Ascending aorta (tissue), 2 donors: Measurements from ENCODE around the gene ARHGEF1. TPM values are rescaled to one million over a fixed set of nuclear protein-coding genes. Genes with fewer than 3 reads are reported as not detected.

Experiments used
- DNase-seq, 2 donors: peaks; one replicate each; pipeline ENCODE4 v3.0.0-alpha.2; 2019; ENCODE audit warnings: low spot score in 2 of 2
- H3K27ac ChIP-seq, 2 donors: fragments of 200-600 bp; sonication (generic); one replicate each; pipeline ENCODE4 v1.5.1; 2016 to 2017; ENCODE audit warnings: mild to moderate bottlenecking in 1 of 2
- H3K27me3 ChIP-seq: fragments of 200-600 bp; sonication (generic); one replicate; pipeline ENCODE4 v1.5.1; 2017
- H3K36me3 ChIP-seq, 2 donors: fragments of 200-600 bp; sonication (generic); one replicate each; pipeline ENCODE4 v1.5.1; 2016
- H3K4me1 ChIP-seq, 2 donors: fragments of 200-600 bp; sonication (generic); one replicate each; pipeline ENCODE4 v1.5.1; 2016 to 2017; ENCODE audit warnings: mild to moderate bottlenecking in 1 of 2
- H3K4me3 ChIP-seq, 2 donors: fragments of 200-600 bp; sonication (generic); one replicate each; pipeline ENCODE4 v1.5.1; 2016 to 2017; ENCODE audit warnings: mild to moderate bottlenecking in 1 of 2
- H3K9me3 ChIP-seq, 2 donors: fragments of 200-600 bp; sonication (generic); one replicate each; pipeline ENCODE4 v1.5.1; 2016
- CTCF ChIP-seq, 3 experiments: fragments of 200-600 bp in 2 of 3; fragments of 450-650 bp in 1 of 3; sonication (generic) in 2 of 3; IDR thresholded peaks; one replicate each; pipeline ENCODE4 v1.5.1; 2016 to 2019; ENCODE audit warnings: antibody characterized with exemption in 3 of 3, mild to moderate bottlenecking in 1 of 3, moderate library complexity in 1 of 3
- intact Hi-C: fragments of 100-400 bp; cut with DNase I; formaldehyde crosslinking; loops from one replicate; pipeline ENCODE4 v1.15.1; 2023
- total RNA-seq: library from RNA; depleted of rRNA; stranded (reverse); fragments of >200 nt; gene quantifications from one replicate; pipeline ENCODE4 v1.1.0, GENCODE V29; 2016

The ARHGEF1 gene
- total RNA-seq, 1 donor from 2014 or later = 178 TPM

GRCh38 chr19:41859618-41860418 lies 23.2 kb upstream of the ARHGEF1 start, which contains the start of gene RPS19:
TSS of gene RPS19 (plus strand) at chr19:41860255. CDS start at chr19:41860775, 520 bp downstream.
- DNase-seq = peak; percentile 92 to 99
- peak within 1 kb of the TSS; percentile 92 to 95 for H3K27ac ChIP-seq
- TF ChIP-seq CTCF (IDR thresholded peaks at IDR 0.05) = peak; percentile 60 to 63 (median 60)
- no peaks in the 10 kb centered on the region for H3K27me3 ChIP-seq
- peaks cover 35 to 38% of the 10 kb centered on the region in 2 donors for H3K36me3 ChIP-seq
- peak within 1 kb of the TSS; percentile 83 to 99 for H3K4me3 ChIP-seq
- no peaks in the 10 kb centered on the region for H3K9me3 ChIP-seq
- peaks cover 23 to 27% of the 10 kb centered on the region in 2 donors for H3K4me1 ChIP-seq
- intact Hi-C loops = loop anchor here (1.0 to 10.0 kb wide), 4 partner anchors 24 to 545 kb away; partner anchors contain the start of gene ZNF574

GRCh38 chr19:41860419-41861115 lies 22.4 kb upstream of the ARHGEF1 start:
- no peak for TF ChIP-seq CTCF (IDR thresholded peaks at IDR 0.05)
- Histone ChIP-seq H3K4me3 (peak overlapping the region; percentile 83 to 99), H3K4me1 (peaks cover 25 to 27% of the 10 kb centered on the region in 2 donors), H3K27ac (peak overlapping the region; percentile 92 to 95), H3K9me3 (no peaks in the 10 kb centered on the region), H3K36me3 (peaks cover 43 to 45% of the 10 kb centered on the region in 2 donors), H3K27me3 (no peaks in the 10 kb centered on the region)
- no peak for DNase-seq
- intact Hi-C loops = loop anchor here (1.0 to 5.0 kb wide), 2 partner anchors 24 to 217 kb away; partner anchors contain the start of gene ZNF574

- Histone ChIP-seq H3K4me1 (peaks cover 25 to 27% of the 10 kb centered on the region in 2 donors), H3K4me3 (peak overlapping the region; percentile 83 to 99), H3K9me3 (no peaks in the 10 kb centered on the region), H3K36me3 (peaks cover 49 to 50% of the 10 kb centered on the region in 2 donors), H3K27ac (peak overlapping the region; percentile 92 to 95), H3K27me3 (no peaks in the 10 kb centered on the region)
- intact Hi-C loops = loop anchor here (5.0 kb wide), 1 partner anchor 216 kb away; the partner anchor contains the start of gene ZNF574
- DNase-seq = no peak
- no peak for TF ChIP-seq CTCF (IDR thresholded peaks at IDR 0.05)
Observed at GRCh38 chr19:41861116-41861768, 21.7 kb upstream of the ARHGEF1 start.

- intact Hi-C loops = loop anchor here (5.0 kb wide), 1 partner anchor 215 kb away; the partner anchor contains the start of gene ZNF574
- no peak overlapping the region for H3K27ac ChIP-seq
- H3K9me3 ChIP-seq = no peaks in the 10 kb centered on the region
- H3K27me3 ChIP-seq = no peaks in the 10 kb centered on the region
- H3K4me3 ChIP-seq = peak overlapping the region in 1 of 2 donors; percentile 83
- no peak for DNase-seq
- no peak for TF ChIP-seq CTCF (IDR thresholded peaks at IDR 0.05)
- peaks cover 51 to 52% of the 10 kb centered on the region in 2 donors for H3K36me3 ChIP-seq
- peaks cover 25 to 27% of the 10 kb centered on the region in 2 donors for H3K4me1 ChIP-seq
Observed at GRCh38 chr19:41861846-41862245, 21.1 kb upstream of the ARHGEF1 start.

- DNase-seq = no peak
- H3K36me3 ChIP-seq = peaks cover 57 to 58% of the 10 kb centered on the region in 2 donors
- H3K27ac ChIP-seq = no peak overlapping the region
- no peak for TF ChIP-seq CTCF (IDR thresholded peaks at IDR 0.05)
- peaks cover 25 to 27% of the 10 kb centered on the region in 2 donors for H3K4me1 ChIP-seq
- no peaks in the 10 kb centered on the region for H3K27me3 ChIP-seq
- intact Hi-C loops = loop anchor here (5.0 kb wide), 1 partner anchor 215 kb away; the partner anchor contains the start of gene ZNF574
- peak overlapping the region in 1 of 2 donors; percentile 83 for H3K4me3 ChIP-seq
- no peaks in the 10 kb centered on the region for H3K9me3 ChIP-seq
Observed at GRCh38 chr19:41862445-41862986, 20.5 kb upstream of the ARHGEF1 start.
